NCI-H1105 (cell line): ENCODE data around the gene MYO9B.

Experiments used
- DNase-seq: peaks from one replicate; lab custom pipeline; 2025; lab: John Stamatoyannopoulos, UW

Gene MYO9B

GRCh38 chr19:17214508-17215126 is 139.0 kb downstream of the MYO9B start:
- no peak for DNase-seq

GRCh38 chr19:17215127-17215971 is 139.8 kb downstream of the MYO9B start, which contains the start of gene USE1:
Gene USE1 (plus strand): TSS chr19:17215357. CDS start chr19:17215406, 49 bp downstream.
- peak; percentile 92 for DNase-seq

- DNase-seq: no peak
Measured at GRCh38 chr19:17216058-17216670, 140.6 kb downstream of the MYO9B start.

- no peak for DNase-seq
Measured at GRCh38 chr19:17219286-17219685, 143.7 kb downstream of the MYO9B start.

GRCh38 chr19:17220207-17220758 is 144.7 kb downstream of the MYO9B start:
- DNase-seq: no peak

- no peak for DNase-seq
Measured at GRCh38 chr19:17225053-17225452, 149.5 kb downstream of the MYO9B start.

- peak; percentile 96 for DNase-seq
Measured at GRCh38 chr19:17226002-17226933, 150.7 kb downstream of the MYO9B start, which contains the start of gene OCEL1. Gene OCEL1 (plus strand): TSS chr19:17226226. CDS start chr19:17226248, 22 bp downstream.

GRCh38 chr19:17227798-17228367 is 152.3 kb downstream of the MYO9B start:
- no peak for DNase-seq

GRCh38 chr19:17229890-17230289 is 154.3 kb downstream of the MYO9B start:
- no peak for DNase-seq

- no peak for DNase-seq
Measured at GRCh38 chr19:17232258-17232657, 156.7 kb downstream of the MYO9B start.

- peak; percentile 60 for DNase-seq
Measured at GRCh38 chr19:17234911-17235299, 159.3 kb downstream of the MYO9B start.

- peak; percentile 62 for DNase-seq
Measured at GRCh38 chr19:17235300-17235970, 159.9 kb downstream of the MYO9B start.

- DNase-seq: peak; percentile 54
Measured at GRCh38 chr19:17235971-17236777, 160.6 kb downstream of the MYO9B start.

GRCh38 chr19:17236811-17237543 is 161.4 kb downstream of the MYO9B start:
- peak; percentile 19 for DNase-seq

- no peak for DNase-seq
Measured at GRCh38 chr19:17237747-17238706, 162.4 kb downstream of the MYO9B start.

- no peak for DNase-seq
Measured at GRCh38 chr19:17240062-17240752, 164.6 kb downstream of the MYO9B start.

- DNase-seq: no peak
Measured at GRCh38 chr19:17240826-17241399, 165.3 kb downstream of the MYO9B start.
